Naive B cell (primary cell): ENCODE measurements around the gene L3HYPDH. TPM values are rescaled to one million over a fixed set of nuclear protein-coding genes. Genes with fewer than 3 reads are reported as not detected.

Source experiments
- ATAC-seq, 2 donors: fragments of 150-1000 bp; cut with Tn5 transposase; 2 replicates each; pipeline ENCODE4 v1.10.0; 2021; ENCODE audit warnings: low read depth in 2 of 2, mild to moderate bottlenecking in 2 of 2, moderate library complexity in 2 of 2
- DNase-seq: peaks from one replicate; pipeline ENCODE4 v3.0.0; 2022
- H3K27ac Mint-ChIP-seq, 6 donors: one replicate each; pipeline ENCODE4 v1.8.0; 2020 to 2022; ENCODE audit warnings: mild to moderate bottlenecking in 6 of 6, mixed read lengths in 6 of 6, moderate library complexity in 5 of 6, inconsistent platforms in 2 of 6
- H3K27me3 Mint-ChIP-seq, 3 donors: one replicate each; pipeline ENCODE4 v1.8.0; 2021 to 2022; ENCODE audit warnings: mixed read lengths in 3 of 3, mild to moderate bottlenecking in 1 of 3
- H3K36me3 Mint-ChIP-seq, 2 donors: one replicate each; pipeline ENCODE4 v1.8.0; 2020 to 2022; ENCODE audit warnings: mixed read lengths in 2 of 2, inconsistent platforms in 1 of 2, mild to moderate bottlenecking in 1 of 2
- H3K4me1 Mint-ChIP-seq, 3 donors: one replicate each; pipeline ENCODE4 v1.8.0; 2020 to 2022; ENCODE audit warnings: mixed read lengths in 3 of 3, inconsistent platforms in 1 of 3, mild to moderate bottlenecking in 1 of 3, moderate library complexity in 1 of 3
- H3K4me3 Mint-ChIP-seq, 8 donors: one replicate each; pipeline ENCODE4 v1.8.0; 2020 to 2022; ENCODE audit warnings: mild to moderate bottlenecking in 8 of 8, mixed read lengths in 8 of 8, moderate library complexity in 8 of 8, inconsistent platforms in 2 of 8
- H3K9me3 Mint-ChIP-seq, 7 donors: one replicate each; pipeline ENCODE4 v1.8.0; 2020 to 2022; ENCODE audit warnings: mixed read lengths in 7 of 7, mild to moderate bottlenecking in 5 of 7, inconsistent platforms in 2 of 7, moderate library complexity in 1 of 7
- polyA plus RNA-seq, 6 donors: library from polyadenylated mRNA; unstranded; fragments of 300-500 nt; fragmentation: Illumina TruSeq; gene quantifications; one replicate each; pipeline ENCODE4 v1.2.3, GENCODE V29; 2021; ENCODE audit warnings: low read depth in 6 of 6

L3HYPDH gene
- polyA plus RNA-seq: 10 to 100 TPM in 2 of 6 donors, 1 to 10 TPM in 3, not detected in 1; 3.2 to 10.7 (median 5.4) TPM

- H3K4me3 Mint-ChIP-seq: peak within 1 kb of the TSS; percentile 88 to 98 (median 96)
- H3K27ac Mint-ChIP-seq: peak within 1 kb of the TSS; percentile 81 to 96 (median 91)
- peaks cover 10 to 11% of the 10 kb centered on the region in 2 donors for H3K36me3 Mint-ChIP-seq
- no peaks in the 10 kb centered on the region for H3K9me3 Mint-ChIP-seq
- no peaks in the 10 kb centered on the region for H3K27me3 Mint-ChIP-seq
- H3K4me1 Mint-ChIP-seq: peaks cover 42 to 61% (median 60%) of the 10 kb centered on the region in 3 donors
- ATAC-seq (peak; percentile 90 to 91), DNase-seq (peak; percentile 96)
These were observed at the start of gene L3HYPDH, which contains the start of gene JKAMP for GRCh38 chr14:59483819-59484638. Gene L3HYPDH, minus strand, starts transcription at chr14:59484408. Its CDS starts 92 bp downstream, at chr14:59484316. Gene JKAMP, plus strand, starts transcription at chr14:59484517. Its CDS starts 73 bp downstream, at chr14:59484590.

DNA sequence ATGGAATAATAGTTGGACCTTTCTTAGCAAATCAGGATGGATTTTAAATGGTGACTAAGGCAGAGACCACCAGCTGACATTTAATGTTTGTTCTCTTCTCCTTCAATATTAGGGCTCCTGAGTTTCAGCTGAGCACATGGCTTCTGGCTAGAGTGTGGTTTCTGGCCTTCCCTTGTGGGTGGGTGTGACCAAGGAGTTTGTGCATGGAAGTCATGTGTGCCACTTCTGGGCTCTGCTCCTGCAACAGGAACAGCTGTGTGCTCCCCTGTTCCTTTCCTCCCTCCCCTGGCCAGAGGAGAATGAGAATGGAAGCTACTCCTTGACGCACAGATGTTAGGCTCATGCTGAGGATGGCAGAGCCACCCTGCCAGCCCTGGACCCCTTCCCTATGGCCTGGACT is 48.2 kb upstream of the L3HYPDH start:
- no peak for DNase-seq
- Mint-ChIP-seq H3K4me1 (no peaks in the 10 kb centered on the region), H3K36me3 (no peaks in the 10 kb centered on the region), H3K27ac (no peak overlapping the region), H3K27me3 (peaks cover 4 to 22% (median 8%) of the 10 kb centered on the region in 3 donors), H3K4me3 (no peak overlapping the region), H3K9me3 (peaks cover 0 to 22% (median 8%) of the 10 kb centered on the region in 7 donors)
- no peak for ATAC-seq

DNA sequence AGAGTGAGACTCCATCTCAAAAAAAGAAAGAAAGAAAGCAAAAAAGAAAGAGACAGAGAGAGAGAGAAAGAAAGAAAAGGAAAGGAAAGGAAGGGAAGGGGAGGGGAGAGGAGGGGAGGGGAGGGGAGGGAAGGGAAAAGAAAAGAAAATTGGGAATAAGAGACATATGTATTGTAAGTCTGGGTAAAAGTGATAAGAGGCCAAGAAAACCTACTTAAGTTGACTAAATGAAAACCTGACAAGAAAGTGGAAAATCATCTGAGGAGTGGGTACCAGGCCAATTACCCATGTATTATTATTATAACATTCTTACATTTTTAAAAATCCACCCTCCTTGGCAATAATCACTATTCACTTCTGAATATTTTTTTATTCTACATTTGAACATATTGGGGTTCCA is 46.1 kb upstream of the L3HYPDH start:
- ATAC-seq (no peak), DNase-seq (no peak)
- no peaks in the 10 kb centered on the region for H3K36me3 Mint-ChIP-seq
- peaks cover 4 to 12% (median 8%) of the 10 kb centered on the region in 3 donors for H3K27me3 Mint-ChIP-seq
- H3K9me3 Mint-ChIP-seq: peaks cover 0 to 22% (median 11%) of the 10 kb centered on the region in 7 donors
- H3K4me1 Mint-ChIP-seq: no peaks in the 10 kb centered on the region
- H3K4me3 Mint-ChIP-seq: no peak overlapping the region
- H3K27ac Mint-ChIP-seq: peak overlapping the region in 1 of 6 donors; percentile 68

- Mint-ChIP-seq H3K36me3 (no peaks in the 10 kb centered on the region), H3K4me1 (no peaks in the 10 kb centered on the region), H3K27me3 (peaks cover 4 to 12% (median 8%) of the 10 kb centered on the region in 3 donors), H3K9me3 (peaks cover 0 to 22% (median 11%) of the 10 kb centered on the region in 7 donors), H3K27ac (no peak overlapping the region), H3K4me3 (peak overlapping the region in 1 of 8 donors; percentile 21)
- DNase-seq: no peak
- no peak for ATAC-seq
These were observed 45.0 kb upstream of the L3HYPDH start for GRCh38 chr14:59529189-59529588.

DNA sequence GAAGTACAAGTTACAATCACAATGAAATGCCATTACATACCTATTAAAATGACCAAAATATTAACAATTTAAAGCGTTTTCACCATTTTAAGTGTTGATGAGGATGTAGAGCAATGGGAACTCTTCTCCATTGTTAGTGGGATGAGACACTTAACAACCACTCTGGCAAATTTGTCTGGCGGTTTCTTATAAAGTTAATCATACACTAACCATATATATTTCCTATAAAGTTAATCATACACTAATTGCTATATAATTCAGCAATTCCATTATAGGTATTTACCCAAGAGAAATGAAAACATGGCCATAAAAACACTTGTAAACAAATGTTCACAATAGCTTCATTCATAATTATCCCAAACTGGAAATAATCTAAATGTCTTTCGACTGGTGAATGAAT is 36.0 kb upstream of the L3HYPDH start:
- Mint-ChIP-seq H3K27me3 (peaks cover 5 to 8% (median 7%) of the 10 kb centered on the region in 3 donors), H3K9me3 (peaks cover 0 to 2% (median 0%) of the 10 kb centered on the region in 7 donors), H3K27ac (no peak overlapping the region), H3K4me1 (no peaks in the 10 kb centered on the region), H3K4me3 (no peak overlapping the region), H3K36me3 (no peaks in the 10 kb centered on the region)
- no peak for ATAC-seq
- DNase-seq: no peak

GRCh38 chr14:59511916-59512575 is 27.8 kb upstream of the L3HYPDH start:
- Mint-ChIP-seq H3K9me3 (peaks cover 0 to 2% (median 0%) of the 10 kb centered on the region in 7 donors), H3K27me3 (peaks cover 0 to 14% (median 14%) of the 10 kb centered on the region in 3 donors), H3K4me3 (no peak overlapping the region), H3K36me3 (no peaks in the 10 kb centered on the region), H3K27ac (no peak overlapping the region), H3K4me1 (peaks cover 0 to 3% (median 0%) of the 10 kb centered on the region in 3 donors)
- DNase-seq (no peak), ATAC-seq (no peak)

DNA sequence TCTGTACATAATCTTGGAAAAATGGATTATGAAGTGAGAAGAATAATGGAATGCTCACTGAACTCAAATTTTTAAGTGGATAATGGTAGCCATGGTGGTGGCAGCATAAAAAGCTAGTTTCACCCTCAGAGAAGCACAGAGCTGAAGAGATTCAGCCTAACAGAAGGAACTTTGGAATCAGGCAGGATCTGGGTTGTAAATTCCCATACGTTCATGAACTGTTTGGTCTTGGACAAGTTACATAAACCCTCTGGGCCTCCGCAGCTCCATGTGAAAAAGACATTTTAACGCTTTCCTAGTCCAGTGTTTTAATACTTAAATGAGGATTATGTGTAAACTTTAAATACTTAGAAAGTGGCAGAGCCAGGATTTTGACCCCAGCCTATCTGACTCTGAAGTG is 26.8 kb upstream of the L3HYPDH start:
- ATAC-seq (no peak), DNase-seq (no peak)
- Mint-ChIP-seq H3K27me3 (peaks cover 0 to 14% (median 9%) of the 10 kb centered on the region in 3 donors), H3K27ac (peak overlapping the region in 1 of 6 donors; percentile 51), H3K4me3 (no peak overlapping the region), H3K9me3 (peaks cover 0 to 2% (median 0%) of the 10 kb centered on the region in 7 donors), H3K36me3 (no peaks in the 10 kb centered on the region), H3K4me1 (peaks cover 0 to 3% (median 0%) of the 10 kb centered on the region in 3 donors)

GRCh38 chr14:59510001-59510400 is 25.8 kb upstream of the L3HYPDH start:
- Mint-ChIP-seq H3K9me3 (peaks cover 0 to 2% (median 0%) of the 10 kb centered on the region in 7 donors), H3K36me3 (no peaks in the 10 kb centered on the region), H3K27ac (no peak overlapping the region), H3K27me3 (peaks cover 0 to 14% (median 6%) of the 10 kb centered on the region in 3 donors), H3K4me1 (peaks cover 0 to 3% (median 0%) of the 10 kb centered on the region in 3 donors), H3K4me3 (no peak overlapping the region)
- no peak for ATAC-seq
- DNase-seq: no peak

DNA sequence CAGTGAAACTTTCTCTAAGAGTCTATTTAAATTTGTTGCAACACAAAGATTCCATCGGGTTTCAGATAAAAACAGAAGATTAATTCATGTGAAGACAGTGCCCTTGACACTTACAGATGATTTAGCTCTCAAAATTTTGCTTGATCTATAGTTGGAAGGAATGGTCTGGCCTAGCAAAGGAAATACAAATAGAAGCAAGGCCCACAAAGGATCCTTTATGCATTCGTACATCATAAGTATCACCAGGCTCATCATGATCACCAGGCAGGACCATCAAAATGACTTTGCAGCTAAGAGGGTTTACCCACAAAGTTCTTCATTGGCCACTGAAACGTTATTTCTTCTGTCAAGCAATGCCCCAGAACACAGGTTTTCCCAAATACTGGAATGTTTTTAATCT is 24.9 kb upstream of the L3HYPDH start:
- no peak for ATAC-seq
- no peak for DNase-seq
- H3K4me3 Mint-ChIP-seq: no peak overlapping the region
- no peak overlapping the region for H3K27ac Mint-ChIP-seq
- H3K4me1 Mint-ChIP-seq: peaks cover 0 to 3% (median 0%) of the 10 kb centered on the region in 3 donors
- no peaks in the 10 kb centered on the region for H3K9me3 Mint-ChIP-seq
- peaks cover 0 to 1% of the 10 kb centered on the region in 2 donors for H3K36me3 Mint-ChIP-seq
- peaks cover 0 to 14% (median 6%) of the 10 kb centered on the region in 3 donors for H3K27me3 Mint-ChIP-seq

GRCh38 chr14:59507752-59508103 is 23.5 kb upstream of the L3HYPDH start:
- Mint-ChIP-seq H3K9me3 (no peaks in the 10 kb centered on the region), H3K4me1 (peaks cover 0 to 3% (median 0%) of the 10 kb centered on the region in 3 donors), H3K4me3 (no peak overlapping the region), H3K27me3 (peaks cover 0 to 14% (median under 1%) of the 10 kb centered on the region in 3 donors), H3K27ac (no peak overlapping the region), H3K36me3 (peaks cover 0 to 6% of the 10 kb centered on the region in 2 donors)
- ATAC-seq: no peak
- DNase-seq: no peak

DNA sequence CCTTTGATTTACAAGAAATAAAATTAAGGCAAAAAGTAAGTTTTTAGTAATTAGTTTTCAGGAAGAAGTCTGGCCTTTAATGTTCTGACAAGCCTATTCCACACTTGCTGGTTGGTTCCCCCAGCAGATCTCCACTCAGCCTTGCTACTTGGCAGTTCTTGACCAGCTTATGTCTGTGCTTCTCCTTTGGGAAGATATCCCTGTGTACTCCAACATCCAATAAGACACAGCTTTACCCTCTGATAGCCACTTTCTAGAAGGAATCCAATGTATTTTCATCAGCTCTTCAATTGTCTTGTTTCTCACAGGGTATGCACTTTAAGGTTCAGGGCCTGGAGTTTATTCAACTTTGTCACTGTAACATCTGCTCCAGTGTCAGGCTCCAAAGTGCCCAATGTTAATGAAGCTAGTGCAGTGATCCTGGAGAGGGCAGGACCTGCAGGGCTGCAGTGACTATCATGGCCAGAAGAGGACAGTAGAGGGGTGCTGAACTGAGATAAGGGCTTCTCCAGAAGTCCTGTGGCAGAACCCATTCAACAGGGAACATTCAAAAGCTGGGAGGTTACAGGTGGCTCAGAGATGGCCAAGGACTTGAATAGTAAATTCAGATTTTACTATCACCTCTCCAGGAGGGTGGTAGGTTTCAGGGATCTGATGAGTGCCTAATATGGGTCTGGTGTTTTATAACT is 23.0 kb upstream of the L3HYPDH start:
- Mint-ChIP-seq H3K9me3 (no peaks in the 10 kb centered on the region), H3K4me3 (peak overlapping the region in 1 of 8 donors; percentile 61), H3K36me3 (peaks cover 0 to 6% of the 10 kb centered on the region in 2 donors), H3K4me1 (peaks cover 0 to 3% (median 0%) of the 10 kb centered on the region in 3 donors), H3K27me3 (peaks cover 0 to 13% (median 0%) of the 10 kb centered on the region in 3 donors), H3K27ac (peak overlapping the region in 1 of 6 donors; percentile 43)
- peak; percentile 46 to 73 for ATAC-seq
- DNase-seq: peak; percentile 23

DNA sequence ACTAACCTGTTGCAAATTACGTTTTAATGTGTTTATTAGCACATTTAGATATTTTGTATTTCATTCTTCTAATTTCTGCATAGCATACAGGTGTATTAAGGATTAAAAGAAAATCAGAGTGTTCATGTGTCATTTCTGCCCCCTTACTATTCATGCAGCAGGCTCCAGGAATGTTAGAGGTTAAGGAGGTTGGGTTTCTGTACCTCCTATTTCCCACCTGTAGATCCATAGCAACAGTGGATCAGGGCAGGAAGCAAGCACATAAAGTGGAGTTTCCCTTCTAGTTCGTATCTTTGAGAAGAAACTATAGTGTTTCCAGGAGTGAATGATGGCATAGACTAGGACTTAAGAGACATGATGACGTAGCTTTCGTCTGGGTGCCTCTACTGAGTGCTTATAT is 19.0 kb upstream of the L3HYPDH start:
- Mint-ChIP-seq H3K9me3 (no peaks in the 10 kb centered on the region), H3K4me3 (no peak overlapping the region), H3K27ac (no peak overlapping the region), H3K36me3 (peaks cover 0 to 6% of the 10 kb centered on the region in 2 donors), H3K4me1 (peaks cover 0 to 3% (median 0%) of the 10 kb centered on the region in 3 donors), H3K27me3 (no peaks in the 10 kb centered on the region)
- DNase-seq (no peak), ATAC-seq (no peak)

DNA sequence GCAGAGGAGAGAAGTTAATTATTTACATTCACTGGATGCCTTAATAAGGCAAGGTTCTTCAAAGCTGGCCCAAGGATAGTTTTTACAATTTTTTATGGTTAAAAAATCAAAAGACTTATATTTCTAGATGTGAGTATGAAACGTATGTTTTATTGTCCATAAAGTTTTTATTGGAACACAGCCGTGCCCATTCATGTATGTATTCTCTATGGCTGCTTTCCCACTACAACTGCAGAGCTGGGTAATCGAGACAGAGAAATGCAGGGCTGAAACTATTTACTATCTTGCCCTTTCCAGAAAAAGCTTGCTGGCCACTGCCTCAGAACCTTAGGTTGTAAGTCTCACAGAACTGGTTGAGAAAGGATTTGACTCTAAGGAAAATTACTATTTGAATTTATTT is 16.5 kb upstream of the L3HYPDH start:
- H3K27me3 Mint-ChIP-seq: no peaks in the 10 kb centered on the region
- peaks cover 0 to 9% (median 0%) of the 10 kb centered on the region in 3 donors for H3K4me1 Mint-ChIP-seq
- peaks cover 0 to 6% of the 10 kb centered on the region in 2 donors for H3K36me3 Mint-ChIP-seq
- DNase-seq (no peak), ATAC-seq (no peak)
- H3K27ac Mint-ChIP-seq: no peak overlapping the region
- H3K9me3 Mint-ChIP-seq: no peaks in the 10 kb centered on the region
- no peak overlapping the region for H3K4me3 Mint-ChIP-seq
